ENCODE measurements around the gene TUBB. TPM values are rescaled to one million over a fixed set of nuclear protein-coding genes. Genes with fewer than 3 reads are reported as not detected.

TUBB gene
- total and polyA plus RNA-seq, 4 experiments from 2014 or later = 74.8 to 300 (median 214) TPM

DNA sequence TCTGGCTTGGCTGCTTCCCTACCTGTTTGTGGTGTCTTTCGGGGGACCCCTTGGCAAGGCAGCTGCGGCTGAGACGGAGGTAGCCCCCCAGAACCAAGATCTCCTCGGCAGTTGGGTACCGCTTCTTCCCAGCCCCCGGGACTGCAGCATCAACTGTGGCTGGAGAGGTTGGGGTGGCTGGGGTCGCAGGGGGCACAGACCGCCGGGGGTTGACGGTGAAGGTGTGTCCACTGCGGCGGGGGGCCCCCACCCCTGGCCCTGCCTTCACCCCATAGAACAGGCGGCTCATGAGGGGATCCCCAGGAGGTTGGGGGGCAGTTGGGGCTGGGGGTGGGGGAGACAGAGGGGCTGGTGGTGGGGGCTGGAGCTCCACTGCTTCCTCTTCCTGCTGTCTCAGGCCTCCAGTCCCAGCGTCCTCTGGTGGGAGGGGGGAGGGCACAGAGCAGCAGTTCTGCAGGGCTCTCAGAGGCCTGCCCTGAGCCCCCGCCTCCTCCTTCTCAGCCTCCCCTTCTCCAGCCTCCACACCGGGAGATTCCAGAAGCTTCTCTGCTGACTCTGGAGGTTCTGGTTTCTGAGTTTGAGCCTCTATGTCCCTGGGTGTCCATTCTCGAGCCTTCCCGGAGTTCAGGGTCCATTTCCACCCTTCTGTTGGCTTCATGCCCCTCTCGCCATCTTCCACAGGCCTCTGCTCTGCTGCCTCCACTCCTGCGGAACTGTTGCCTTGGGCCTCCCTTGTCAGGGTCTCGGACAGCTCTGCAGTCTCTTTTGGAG, 35.6 kb upstream of the TUBB start:
- Mint-ChIP-seq H3K27ac (peak overlapping the region; percentile 96 to 99 (median 98)), H3K4me3 (peak overlapping the region; percentile 97 to 100 (median 99)), H3K9me3 (peaks cover 0 to 3% (median 0%) of the 10 kb centered on the region in 8 donors), H3K36me3 (peaks cover 41 to 58% of the 10 kb centered on the region in 2 donors), H3K4me1 (peaks cover 27 to 75% (median 38%) of the 10 kb centered on the region in 4 donors), H3K27me3 (no peaks in the 10 kb centered on the region)
- peak in 1 of 5 donors; percentile 70 for DNase-seq
- Histone ChIP-seq H3K4me3 (ENCODE audit: low read length in 2 of 2) (peak overlapping the region; percentile 93 to 100), H3K36me3 (ENCODE audit: insufficient read depth, low read length) (peaks cover 5% of the 10 kb centered on the region), H3K27me3 (ENCODE audit: insufficient read depth, low read length) (no peaks in the 10 kb centered on the region), H3K9me3 (ENCODE audit: control insufficient read depth in 1 of 2, low read length in 2 of 2) (no peaks in the 10 kb centered on the region), H3K27ac (ENCODE audit: low read depth, low read length) (peak overlapping the region; percentile 94), H3K4me1 (ENCODE audit: insufficient read depth, low read length) (peaks cover 45% of the 10 kb centered on the region)
- ChIA-PET POLR2A (ENCODE audit: partially characterized antibody) (interaction anchor here (0.6 to 29.9 kb wide), 8 partner anchors 12 to 670 kb away, joined by 3 to 1474 read pairs (median 5); partner anchors contain the start of genes DHX16, MDC1, MRPS18B and NRM), CTCF (ENCODE audit: partially characterized antibody) (interaction anchor here (0.7 to 19.9 kb wide), 6 partner anchors 9 to 144 kb away, joined by 3 to 865 read pairs (median 4); partner anchors contain the start of genes MDC1 and TUBB)
- intact Hi-C loops (cut with micrococcal nuclease) = no loop called here

DNA sequence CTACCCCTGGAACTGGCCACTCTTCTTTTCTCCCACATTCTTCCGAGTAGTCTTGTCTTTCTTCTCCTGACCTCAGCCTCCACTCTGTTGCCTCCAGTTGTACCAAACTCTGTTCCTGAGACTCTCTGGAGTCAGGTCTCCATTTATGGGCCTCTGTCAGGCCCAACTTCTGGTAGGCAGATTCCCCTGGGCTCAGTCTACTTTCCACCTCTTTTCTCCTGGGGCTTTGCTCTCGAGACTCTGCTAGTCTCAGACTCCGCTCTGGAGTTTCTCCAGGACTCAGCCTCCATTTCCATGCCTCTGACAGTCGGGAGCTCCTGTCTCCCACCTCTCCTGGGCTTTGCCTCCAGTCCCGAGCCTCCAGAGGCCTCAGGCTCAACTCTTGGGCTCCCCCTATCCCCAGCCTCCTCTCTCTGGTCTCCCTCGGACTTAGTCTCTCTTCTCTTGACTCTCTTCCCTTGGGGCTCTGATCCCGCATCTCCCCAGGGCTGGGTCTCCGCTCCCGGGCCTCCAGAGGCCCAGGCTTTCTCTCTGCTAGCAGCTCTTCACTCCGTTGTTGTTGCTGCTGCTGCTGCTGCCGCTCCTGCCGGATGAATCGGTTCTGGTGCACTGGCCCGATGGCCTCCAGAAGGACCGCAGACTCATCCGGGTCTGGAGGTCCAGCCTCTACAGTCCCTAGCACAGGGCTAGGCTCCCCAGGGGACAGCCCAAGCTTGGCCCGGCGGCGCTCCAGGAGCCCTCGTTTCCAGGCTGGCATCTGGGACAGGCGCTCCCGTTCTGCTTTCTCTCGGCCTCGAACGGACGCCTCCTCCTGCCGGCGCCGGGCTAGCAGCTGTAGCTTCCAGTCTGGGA, 34.8 kb upstream of the TUBB start:
- Mint-ChIP-seq H3K9me3 (peaks cover 0 to 3% (median 0%) of the 10 kb centered on the region in 8 donors), H3K27me3 (no peaks in the 10 kb centered on the region), H3K36me3 (peaks cover 33 to 50% of the 10 kb centered on the region in 2 donors), H3K27ac (peak overlapping the region; percentile 94 to 99 (median 96)), H3K4me3 (peak overlapping the region; percentile 97 to 100 (median 99)), H3K4me1 (peaks cover 29 to 75% (median 39%) of the 10 kb centered on the region in 4 donors)
- H3K4me1 ChIP-seq (ENCODE audit: insufficient read depth, low read length) = peaks cover 45% of the 10 kb centered on the region
- H3K4me3 ChIP-seq (ENCODE audit: low read length in 2 of 2) = peak overlapping the region; percentile 93 to 100
- H3K27me3 ChIP-seq (ENCODE audit: insufficient read depth, low read length) = no peaks in the 10 kb centered on the region
- intact Hi-C loops (cut with micrococcal nuclease) = no loop called here
- no peaks in the 10 kb centered on the region for H3K36me3 ChIP-seq (ENCODE audit: insufficient read depth, low read length)
- peak overlapping the region; percentile 94 for H3K27ac ChIP-seq (ENCODE audit: low read depth, low read length)
- POLR2A ChIA-PET (ENCODE audit: partially characterized antibody) = interaction anchor here (0.6 to 29.9 kb wide), 6 partner anchors 13 to 192 kb away, joined by 3 to 1474 read pairs (median 8); partner anchors contain the start of genes DHX16, MDC1, MRPS18B and NRM
- DNase-seq = no peak
- CTCF ChIA-PET (ENCODE audit: partially characterized antibody) = interaction anchor here (1.1 to 19.9 kb wide), 5 partner anchors 18 to 144 kb away, joined by 3 to 865 read pairs (median 4); partner anchors contain the start of genes MDC1 and TUBB
- H3K9me3 ChIP-seq (ENCODE audit: control insufficient read depth in 1 of 2, low read length in 2 of 2) = no peaks in the 10 kb centered on the region

DNA sequence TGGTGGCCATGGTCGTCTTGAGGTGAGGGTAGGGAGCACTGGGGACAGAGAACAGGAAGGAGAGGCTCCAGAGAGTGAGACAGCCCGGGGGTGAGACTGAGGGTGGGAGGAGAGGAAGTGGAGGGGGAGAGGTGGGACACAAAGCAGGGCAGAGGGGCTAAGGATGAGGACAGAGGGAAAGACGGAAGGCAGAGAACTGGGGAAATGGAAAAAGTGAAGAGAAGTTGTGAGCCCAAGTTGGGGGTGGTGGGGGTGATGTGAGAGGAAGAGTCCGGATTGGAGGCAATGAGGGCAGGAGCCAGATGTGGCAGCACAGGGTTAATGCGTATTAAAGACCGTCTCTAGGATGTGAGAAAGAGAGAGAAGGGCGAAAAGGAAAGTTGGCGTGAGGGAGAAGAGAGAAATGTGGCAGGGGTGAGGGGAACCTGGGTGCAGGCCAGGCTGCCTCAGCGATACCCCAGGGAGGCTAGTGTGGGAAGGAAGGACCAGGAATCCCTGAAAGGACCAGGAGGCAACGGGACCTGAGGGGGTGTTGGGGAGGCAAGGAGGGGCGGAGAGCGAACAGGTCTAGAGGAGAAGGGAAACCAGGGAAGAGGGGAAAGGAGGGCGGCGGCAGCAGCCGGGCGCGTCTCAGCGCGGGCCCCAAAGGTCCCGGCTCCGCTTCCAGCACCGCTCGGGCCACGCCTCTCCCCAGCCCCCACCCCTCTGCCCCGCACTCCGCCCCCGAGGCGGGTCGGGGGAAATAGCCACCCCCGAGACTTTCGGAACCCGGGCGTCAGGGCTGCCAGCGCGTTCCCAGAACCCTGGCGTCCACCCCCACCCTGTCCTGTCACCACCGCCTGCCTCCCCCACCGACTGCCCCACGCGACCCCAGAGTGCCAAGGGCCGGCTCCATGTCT, 33.9 kb upstream of the TUBB start, which contains the start of gene PPP1R18:
PPP1R18 (minus strand) TSS at position 637 of the 899 bp plus-strand sequence; CDS start at position 10, 627 bp downstream.
- intact Hi-C loops (cut with micrococcal nuclease) = no loop called here
- H3K27me3 Mint-ChIP-seq = no peaks in the 10 kb centered on the region
- no peaks in the 10 kb centered on the region for H3K36me3 ChIP-seq (ENCODE audit: insufficient read depth, low read length)
- H3K27ac Mint-ChIP-seq = peak within 1 kb of the TSS; percentile 94 to 99 (median 96)
- H3K4me3 Mint-ChIP-seq = peak within 1 kb of the TSS; percentile 97 to 100 (median 99)
- peaks cover 29 to 49% of the 10 kb centered on the region in 2 donors for H3K36me3 Mint-ChIP-seq
- peaks cover 0 to 3% (median 0%) of the 10 kb centered on the region in 8 donors for H3K9me3 Mint-ChIP-seq
- DNase-seq = peak; percentile 64 to 84 (median 70)
- no peaks in the 10 kb centered on the region for H3K9me3 ChIP-seq (ENCODE audit: control insufficient read depth in 1 of 2, low read length in 2 of 2)
- ChIA-PET CTCF (ENCODE audit: partially characterized antibody) (interaction anchor here (1.7 to 19.9 kb wide), 2 partner anchors 18 to 41 kb away, joined by 4 to 865 read pairs; partner anchors contain the start of genes MDC1 and TUBB), POLR2A (ENCODE audit: partially characterized antibody) (interaction anchor here (1.3 to 29.9 kb wide), 3 partner anchors 24 to 72 kb away, joined by 5 to 1474 read pairs (median 89); partner anchors contain the start of genes MDC1, MRPS18B, NRM and PPP1R10)
- peak within 1 kb of the TSS; percentile 93 to 100 for H3K4me3 ChIP-seq (ENCODE audit: low read length in 2 of 2)
- H3K27ac ChIP-seq (ENCODE audit: low read depth, low read length) = peak within 1 kb of the TSS; percentile 94
- peaks cover 30 to 75% (median 39%) of the 10 kb centered on the region in 4 donors for H3K4me1 Mint-ChIP-seq
- no peaks in the 10 kb centered on the region for H3K27me3 ChIP-seq (ENCODE audit: insufficient read depth, low read length)
- peaks cover 43% of the 10 kb centered on the region for H3K4me1 ChIP-seq (ENCODE audit: insufficient read depth, low read length)

DNA sequence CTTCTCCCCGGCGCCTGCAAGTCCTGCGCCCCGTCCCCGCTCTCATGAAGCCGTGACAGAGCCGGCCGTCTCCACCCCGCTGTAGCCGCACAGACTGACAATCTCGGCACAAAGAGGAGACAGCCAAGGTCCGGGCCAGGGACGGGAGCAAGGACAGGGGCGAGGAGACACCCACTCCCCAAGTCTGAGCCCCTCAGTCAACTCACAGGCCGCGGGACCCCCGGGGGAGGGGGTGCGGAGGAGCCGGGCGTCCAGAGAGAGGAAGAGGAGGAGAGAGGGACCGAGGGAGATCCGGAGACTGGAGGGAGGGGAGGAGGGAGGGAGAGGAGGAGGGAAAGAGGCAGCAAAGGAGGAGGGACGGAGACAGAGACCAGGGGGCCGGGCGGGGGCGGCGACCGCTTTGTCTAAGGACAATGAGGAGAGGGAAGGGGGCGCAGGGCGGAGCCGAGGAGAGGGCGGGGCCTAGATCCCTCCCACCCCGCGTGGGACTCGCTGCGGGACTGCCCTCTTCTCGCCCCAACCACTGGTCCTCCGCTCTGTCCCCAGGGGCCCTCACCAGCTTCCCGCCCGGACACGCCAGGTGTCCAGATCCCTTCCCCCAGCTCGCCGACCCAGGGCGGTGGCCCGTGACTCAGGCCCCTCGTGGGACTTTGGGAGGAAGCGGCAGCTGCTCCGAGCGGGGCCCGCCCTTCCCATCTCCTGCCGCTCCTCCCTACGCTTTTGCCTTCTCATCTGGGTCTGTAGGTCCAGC, 33.1 kb upstream of the TUBB start:
- Histone ChIP-seq H3K4me3 (ENCODE audit: low read length in 2 of 2) (peak overlapping the region; percentile 93 to 100), H3K4me1 (ENCODE audit: insufficient read depth, low read length) (peaks cover 40% of the 10 kb centered on the region), H3K27me3 (ENCODE audit: insufficient read depth, low read length) (no peaks in the 10 kb centered on the region), H3K36me3 (ENCODE audit: insufficient read depth, low read length) (no peaks in the 10 kb centered on the region), H3K9me3 (ENCODE audit: control insufficient read depth in 1 of 2, low read length in 2 of 2) (no peaks in the 10 kb centered on the region), H3K27ac (ENCODE audit: low read depth, low read length) (peak overlapping the region; percentile 94)
- Mint-ChIP-seq H3K27me3 (no peaks in the 10 kb centered on the region), H3K27ac (peak overlapping the region; percentile 94 to 99 (median 96)), H3K36me3 (peaks cover 23 to 43% of the 10 kb centered on the region in 2 donors), H3K4me1 (peaks cover 32 to 71% (median 40%) of the 10 kb centered on the region in 4 donors), H3K9me3 (peaks cover 0 to 3% (median 0%) of the 10 kb centered on the region in 8 donors), H3K4me3 (peak overlapping the region; percentile 97 to 100 (median 99))
- ChIA-PET POLR2A (ENCODE audit: partially characterized antibody) (interaction anchor here (0.7 to 47.0 kb wide), 6 partner anchors 2 to 136 kb away, joined by 3 to 1474 read pairs (median 16); partner anchors contain the start of genes C6orf136, DHX16, MDC1 and MRPS18B), CTCF (ENCODE audit: partially characterized antibody) (interaction anchor here (1.3 to 3.7 kb wide), 3 partner anchors 9 to 36 kb away, joined by 5 to 29 read pairs (median 26); partner anchors contain the start of gene MDC1)
- intact Hi-C loops (cut with micrococcal nuclease) = loop anchor here (1.0 kb wide), 1 partner anchor 30 kb away; the partner anchor contains the start of gene MDC1
- DNase-seq = peak in 4 of 5 donors; percentile 43 to 83 (median 45)

DNA sequence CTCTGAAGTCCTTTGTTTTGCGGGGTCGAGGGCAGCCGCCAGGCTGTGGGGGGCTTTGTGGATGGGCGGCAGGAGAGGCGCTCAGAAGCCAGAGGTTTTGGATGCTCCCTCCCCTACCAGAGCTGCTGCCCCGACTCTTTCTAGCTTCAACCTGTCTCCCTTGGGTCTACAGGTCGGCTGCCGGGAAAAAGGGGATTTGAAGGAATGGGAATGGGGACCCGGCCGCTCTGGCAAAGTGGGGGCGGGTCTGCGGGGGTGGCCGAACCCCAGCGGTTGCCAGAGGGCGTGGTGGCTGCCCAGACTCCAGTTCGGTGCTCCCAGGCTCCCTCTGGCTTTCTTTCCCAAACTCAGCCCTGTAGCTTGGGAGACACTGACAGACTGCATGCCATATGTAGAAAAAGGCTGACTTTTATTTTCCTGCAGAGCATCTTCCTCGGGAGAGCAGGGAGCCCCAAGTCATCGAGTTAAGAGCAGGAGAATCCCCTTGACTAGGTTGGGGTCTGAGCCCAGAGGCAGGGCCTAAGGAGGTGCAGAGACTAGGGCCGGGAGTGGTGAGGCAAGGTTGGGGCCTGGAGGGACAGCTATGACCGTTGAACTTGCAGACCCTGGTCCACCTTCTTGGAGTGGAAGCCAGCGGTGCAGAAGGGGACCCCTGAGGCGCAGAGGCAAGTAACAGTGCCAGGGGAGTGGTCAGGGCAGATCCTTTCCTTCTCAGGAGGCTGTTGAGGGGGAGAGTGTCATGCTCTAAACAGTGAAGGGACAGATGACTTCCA, 32.3 kb upstream of the TUBB start:
- ChIA-PET CTCF (ENCODE audit: partially characterized antibody) (interaction anchor here (1.2 to 3.7 kb wide), 4 partner anchors 9 to 42 kb away, joined by 3 to 29 read pairs (median 16); partner anchors contain the start of gene MDC1), POLR2A (ENCODE audit: partially characterized antibody) (interaction anchor here (0.7 to 47.0 kb wide), 7 partner anchors 2 to 136 kb away, joined by 3 to 1474 read pairs (median 5); partner anchors contain the start of genes C6orf136, DHX16, MDC1 and MRPS18B)
- Histone ChIP-seq H3K9me3 (ENCODE audit: control insufficient read depth in 1 of 2, low read length in 2 of 2) (no peaks in the 10 kb centered on the region), H3K4me1 (ENCODE audit: insufficient read depth, low read length) (peaks cover 40% of the 10 kb centered on the region), H3K36me3 (ENCODE audit: insufficient read depth, low read length) (no peaks in the 10 kb centered on the region), H3K4me3 (ENCODE audit: low read length in 2 of 2) (peak overlapping the region; percentile 93 to 100), H3K27me3 (ENCODE audit: insufficient read depth, low read length) (no peaks in the 10 kb centered on the region), H3K27ac (ENCODE audit: low read depth, low read length) (peak overlapping the region; percentile 94)
- Mint-ChIP-seq H3K4me3 (peak overlapping the region; percentile 97 to 100 (median 99)), H3K4me1 (peaks cover 34 to 64% (median 41%) of the 10 kb centered on the region in 4 donors), H3K27me3 (no peaks in the 10 kb centered on the region), H3K27ac (peak overlapping the region; percentile 88 to 99 (median 96)), H3K9me3 (peaks cover 0 to 3% (median 0%) of the 10 kb centered on the region in 8 donors), H3K36me3 (peaks cover 17 to 36% of the 10 kb centered on the region in 2 donors)
- intact Hi-C loops (cut with micrococcal nuclease) = loop anchor here (1.0 kb wide), 1 partner anchor 29 kb away; the partner anchor contains the start of gene MDC1
- no peak for DNase-seq
